GM20000 (cell line): ENCODE data around the gene GH2.
A peak's percentile ranks its signal among the peaks of the same experiment; 100 is the strongest.

Experiments used
- DNase-seq: peaks from one replicate; pipeline ENCODE4 v3.0.0; 2012; ENCODE audit warnings: low spot score
- TF ChIP-seq, protein P1 (sequence below): IDR thresholded peaks from 2 replicates; pipeline ENCODE4 v1.5.1; 2012; ENCODE audit warnings: mild to moderate bottlenecking, control low read depth; ENCODE audit errors: extremely low read depth, missing control alignments

Gene GH2

DNA sequence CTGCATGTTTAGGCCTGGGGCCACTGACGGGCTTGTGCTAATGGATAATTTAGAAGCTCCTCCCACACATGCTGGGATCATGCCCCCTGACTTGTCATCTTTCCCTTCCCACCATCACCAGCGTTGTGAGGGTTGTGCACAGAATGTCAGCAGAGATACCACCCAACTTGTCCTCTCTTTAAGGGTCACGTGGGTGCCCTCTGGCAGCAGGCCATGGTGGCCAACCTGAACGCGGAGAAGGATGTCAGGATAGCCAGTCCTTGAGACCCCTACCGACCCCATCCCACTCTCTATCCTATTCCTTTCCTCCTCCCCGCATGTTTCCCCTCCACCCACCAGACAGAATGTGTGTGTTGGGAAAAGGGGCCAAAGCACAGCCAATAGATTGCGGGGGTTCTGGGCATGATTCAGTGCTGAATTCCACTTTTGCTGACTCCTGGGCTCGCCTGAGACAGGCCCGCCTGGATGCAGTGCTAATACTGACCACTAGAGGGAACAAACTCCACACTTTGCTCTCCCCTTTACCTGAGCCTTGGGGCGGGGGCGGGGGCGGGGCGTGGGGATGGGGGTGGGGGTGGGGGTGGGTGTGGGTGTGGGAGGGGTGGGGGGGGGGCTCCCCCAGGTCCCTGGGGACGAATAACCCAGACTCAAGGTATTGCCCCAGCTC is at the start of gene GH2:
Gene GH2, minus strand, starts transcription at position 10 of the 667 bp plus-strand sequence. CDS start 143 bp downstream, outside the sequence.
- TF ChIP-seq, protein P1, sequence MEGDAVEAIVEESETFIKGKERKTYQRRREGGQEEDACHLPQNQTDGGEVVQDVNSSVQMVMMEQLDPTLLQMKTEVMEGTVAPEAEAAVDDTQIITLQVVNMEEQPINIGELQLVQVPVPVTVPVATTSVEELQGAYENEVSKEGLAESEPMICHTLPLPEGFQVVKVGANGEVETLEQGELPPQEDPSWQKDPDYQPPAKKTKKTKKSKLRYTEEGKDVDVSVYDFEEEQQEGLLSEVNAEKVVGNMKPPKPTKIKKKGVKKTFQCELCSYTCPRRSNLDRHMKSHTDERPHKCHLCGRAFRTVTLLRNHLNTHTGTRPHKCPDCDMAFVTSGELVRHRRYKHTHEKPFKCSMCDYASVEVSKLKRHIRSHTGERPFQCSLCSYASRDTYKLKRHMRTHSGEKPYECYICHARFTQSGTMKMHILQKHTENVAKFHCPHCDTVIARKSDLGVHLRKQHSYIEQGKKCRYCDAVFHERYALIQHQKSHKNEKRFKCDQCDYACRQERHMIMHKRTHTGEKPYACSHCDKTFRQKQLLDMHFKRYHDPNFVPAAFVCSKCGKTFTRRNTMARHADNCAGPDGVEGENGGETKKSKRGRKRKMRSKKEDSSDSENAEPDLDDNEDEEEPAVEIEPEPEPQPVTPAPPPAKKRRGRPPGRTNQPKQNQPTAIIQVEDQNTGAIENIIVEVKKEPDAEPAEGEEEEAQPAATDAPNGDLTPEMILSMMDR: peak; percentile 40
- peak; percentile 78 for DNase-seq

DNA sequence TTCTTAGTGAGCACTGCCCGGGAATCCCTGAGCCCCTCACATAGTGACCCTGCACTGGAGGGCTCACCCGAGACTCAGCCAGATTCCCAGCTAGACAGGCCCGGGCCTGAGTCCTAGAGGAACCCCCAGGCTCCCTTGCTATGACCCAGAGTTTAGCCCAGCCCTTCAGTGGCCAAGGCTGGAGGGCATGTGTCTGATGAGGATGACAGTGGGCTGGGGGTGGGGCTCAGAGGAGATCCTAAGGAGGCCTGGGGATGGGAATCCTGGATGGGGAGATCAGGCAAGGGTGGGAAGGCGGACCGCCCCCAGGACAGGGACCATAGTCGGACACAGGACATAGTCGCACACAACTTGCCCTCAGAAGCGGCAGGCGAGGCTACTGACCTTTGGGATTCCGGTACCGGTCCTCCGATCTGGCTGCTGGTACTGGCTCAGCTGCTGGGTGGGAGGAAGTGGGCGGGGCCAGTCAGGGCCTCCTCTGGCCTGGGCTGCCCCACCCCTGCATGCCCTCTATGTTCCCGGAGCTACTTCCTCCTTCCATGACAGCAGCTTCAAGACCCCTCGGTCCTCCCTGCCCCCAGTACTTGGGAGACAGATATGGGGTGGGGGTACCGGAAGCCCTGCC is 49.3 kb upstream of the GH2 start:
- peak; percentile 76 for DNase-seq
- TF ChIP-seq, protein P1: no peak

- DNase-seq: peak; percentile 1
- TF ChIP-seq, protein P1: no peak
Measured at GRCh38 chr17:63929860-63930766, 48.4 kb upstream of the GH2 start.

DNA sequence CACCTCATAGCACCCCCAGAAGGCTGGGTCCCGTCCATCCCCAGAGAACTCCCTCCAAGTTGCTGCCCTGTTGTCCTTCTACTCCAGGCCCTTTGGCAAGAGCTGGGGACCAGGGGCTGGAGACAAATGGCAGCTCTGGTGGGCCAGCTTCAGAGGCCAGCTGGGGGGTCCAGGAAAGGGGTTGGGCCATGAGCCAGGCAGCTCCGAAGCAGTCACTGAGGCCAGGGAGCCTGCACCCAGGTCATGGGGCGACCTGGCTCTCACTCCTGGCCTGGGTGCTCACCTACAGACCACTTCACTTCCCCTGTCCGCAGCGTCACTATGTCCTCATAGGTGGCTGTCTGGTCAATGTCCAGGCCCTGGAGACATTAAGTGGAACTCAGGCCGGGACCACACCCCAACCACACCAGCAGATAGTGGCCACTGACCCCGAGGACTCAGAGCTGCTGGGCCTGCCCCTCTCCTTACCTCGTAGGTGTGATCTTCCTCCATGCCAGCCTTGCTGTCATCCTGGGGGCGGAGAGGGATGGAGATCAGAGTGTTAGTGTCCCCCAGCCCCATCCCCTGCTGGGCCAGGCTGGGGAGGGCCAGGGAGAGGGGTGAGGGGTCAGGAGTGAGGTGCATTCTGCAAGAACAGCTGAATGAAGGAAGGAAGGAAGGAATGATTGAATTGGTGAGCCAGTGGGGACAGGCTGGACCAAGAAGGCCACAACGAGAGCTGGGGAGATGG is 47.4 kb upstream of the GH2 start:
- no peak for DNase-seq
- TF ChIP-seq, protein P1: no peak

GRCh38 chr17:63928172-63928666 is 46.5 kb upstream of the GH2 start:
- TF ChIP-seq, protein P1: no peak
- DNase-seq: no peak

GRCh38 chr17:63927464-63928171 is 45.9 kb upstream of the GH2 start:
- TF ChIP-seq, protein P1: no peak
- peak; percentile 14 for DNase-seq
